Pancreas (tissue), 10 donors: ENCODE data around the gene SLC43A1. TPM values are rescaled to one million over a fixed set of nuclear protein-coding genes. Genes with fewer than 3 reads are reported as not detected.
A peak's percentile ranks its signal among the peaks of the same experiment; 100 is the strongest.

Source experiments
- ATAC-seq, 4 donors: fragments of 200-7000 bp; cut with Tn5 transposase; one replicate each; pipeline versions ENCODE4 v1.8.0 to v1.9.1; 2020; ENCODE audit warnings: mild to moderate bottlenecking in 4 of 4, moderate library complexity in 4 of 4
- DNase-seq, 6 donors: peaks; one replicate each; pipeline ENCODE4 v3.0.0-alpha.2; 2020
- FAIRE-seq: peaks from 2 replicates; lab custom pipeline; 2012; peaks lifted over from hg19 to GRCh38; lab: Jason Lieb, UNC
- H3K27ac ChIP-seq, 4 donors: fragments of 200-600 bp; sonication (generic); 1 replicate in 3 of 4; 2 replicates in 1 of 4; pipeline versions ENCODE4 v1.5.0 to v1.8.0; 2020
- H3K27me3 ChIP-seq, 4 donors: fragments of 200-600 bp; one replicate each; pipeline ENCODE4 v1.8.0; 2021
- H3K36me3 ChIP-seq, 3 donors: fragments of 200-600 bp; sonication (generic) in 1 of 3; one replicate each; pipeline versions ENCODE4 v1.5.0 to v1.8.0; 2020 to 2021
- H3K4me1 ChIP-seq, 3 donors: fragments of 200-600 bp; one replicate each; pipeline ENCODE4 v1.8.0; 2021
- H3K4me3 ChIP-seq, 4 donors: fragments of 200-600 bp; sonication (generic) in 2 of 4; one replicate each; pipeline versions ENCODE4 v1.5.0 to v1.8.0; 2020 to 2021
- H3K9me3 ChIP-seq, 4 donors: fragments of 200-600 bp; one replicate each; pipeline ENCODE4 v1.8.0; 2021
- CTCF ChIP-seq, 4 donors: fragments of 200-600 bp; sonication (generic) in 3 of 4; IDR thresholded peaks; one replicate each; pipeline versions ENCODE4 v1.5.0 to v1.8.0; 2021; ENCODE audit warnings: antibody characterized with exemption in 4 of 4
- WGBS, 2 donors: extraction: QIAGEN DNeasy Blood & Tissue Kit; methylation state at CpG; one replicate each; pipeline ENCODE4 v1.1.7; 2013; 5-methylcytosine and 5-hydroxymethylcytosine counted together
- intact Hi-C, 3 donors: fragments of 100-400 bp; cut with DNase I; formaldehyde crosslinking; loops; one replicate each; pipeline versions ENCODE4 v1.11.1 to v1.14.2; 2022
- polyA plus RNA-seq, 2 donors: library from polyadenylated mRNA; stranded (reverse); fragments of 200-250 nt; gene quantifications; one replicate each; pipeline ENCODE4 v1.2.3, GENCODE V29; 2013
- total RNA-seq, 6 donors: library from RNA; stranded (reverse); fragmentation: NEBNext Ultra II Directional in 4 of 6; extraction: Animal tissue kit (Norgen Biotek cat#: 25700) in 4 of 6; gene quantifications; one replicate each; pipeline versions ENCODE4 v1.2.1 to v1.2.4, GENCODE V29; 2021 to 2023
- donor health status: healthy with polysubstance abuse.
- donor health status: DM: no; HTN: no; CAD: no; lungs with moderate emphysema.
- donor health status: DM: no; HTN: no; CAD: no.
- donor health status: control.
- donor health status: control.
- donor health status: Bipolar disorder and iron deficiency.
- donor health status: DM: yes; HTN: yes; CAD: no.
- donor health status: DM: no; HTN: no; CAD: no.
- donor health status: DM: no; HTN: no; CAD: no.
- donor health status: DM: yes; HTN: yes; CAD: no.

Gene SLC43A1
- total and polyA plus RNA-seq, 8 donors, result 78.3 to 280 (median 122) TPM

- no peak for TF ChIP-seq CTCF (IDR thresholded peaks at IDR 0.05)
- no peak overlapping the region for H3K27ac ChIP-seq
- no peak for DNase-seq
- no peaks in the 10 kb centered on the region for H3K9me3 ChIP-seq
- 76 to 84% methylated on average over 7 to 9 of the region's 9 CpGs for WGBS, 2 donors
- H3K4me1 ChIP-seq, result peaks cover 11 to 19% (median 17%) of the 10 kb centered on the region in 3 donors
- no peak for ATAC-seq
- no peaks in the 10 kb centered on the region for H3K36me3 ChIP-seq
- intact Hi-C loops, result loop anchor here in 1 of 3 donors (10.0 kb wide), 1 partner anchor 51 kb away; no protein-coding TSS in a partner anchor
- no peaks in the 10 kb centered on the region for H3K27me3 ChIP-seq
- no peak overlapping the region for H3K4me3 ChIP-seq
- no peak for FAIRE-seq
These were observed 41.3 kb downstream of the SLC43A1 start for GRCh38 chr11:57474017-57474802.

GRCh38 chr11:57473285-57473841, 42.1 kb downstream of the SLC43A1 start:
- Histone ChIP-seq H3K27ac (no peak overlapping the region), H3K27me3 (no peaks in the 10 kb centered on the region), H3K36me3 (no peaks in the 10 kb centered on the region), H3K9me3 (no peaks in the 10 kb centered on the region), H3K4me1 (peaks cover 11 to 19% (median 17%) of the 10 kb centered on the region in 3 donors), H3K4me3 (no peak overlapping the region)
- WGBS, 2 donors, result 66 to 68% methylated on average over 6 of the region's 6 CpGs
- ATAC-seq, result no peak
- FAIRE-seq, result no peak
- no peak for TF ChIP-seq CTCF (IDR thresholded peaks at IDR 0.05)
- intact Hi-C loops, result loop anchor here in 1 of 3 donors (10.0 kb wide), 1 partner anchor 51 kb away; no protein-coding TSS in a partner anchor
- DNase-seq, result no peak

- Histone ChIP-seq H3K4me1 (peaks cover 0 to 7% (median 7%) of the 10 kb centered on the region in 3 donors), H3K4me3 (no peak overlapping the region), H3K27ac (no peak overlapping the region), H3K9me3 (no peaks in the 10 kb centered on the region), H3K27me3 (no peaks in the 10 kb centered on the region), H3K36me3 (no peaks in the 10 kb centered on the region)
- 61 to 66% methylated on average over 3 of the region's 3 CpGs for WGBS, 2 donors
- ATAC-seq (peak in 2 of 4 donors; percentile 13 to 25), DNase-seq (peak in 3 of 6 donors; percentile 46 to 73 (median 72)), FAIRE-seq (no peak)
- no peak for TF ChIP-seq CTCF (IDR thresholded peaks at IDR 0.05)
- intact Hi-C loops, result loop anchor here in 1 of 3 donors (10.0 kb wide), 1 partner anchor 53 kb away; no protein-coding TSS in a partner anchor
These were observed 44.0 kb downstream of the SLC43A1 start for GRCh38 chr11:57471496-57471895.

- no peak for TF ChIP-seq CTCF (IDR thresholded peaks at IDR 0.05)
- Histone ChIP-seq H3K4me1 (no peaks in the 10 kb centered on the region), H3K27ac (no peak overlapping the region), H3K4me3 (no peak overlapping the region), H3K9me3 (no peaks in the 10 kb centered on the region), H3K36me3 (no peaks in the 10 kb centered on the region), H3K27me3 (no peaks in the 10 kb centered on the region)
- ATAC-seq, result no peak
- no peak for FAIRE-seq
- no peak for DNase-seq
- intact Hi-C loops, result loop anchor here in 1 of 3 donors (10.0 kb wide), 1 partner anchor 46 kb away; the partner anchor contains the start of gene SLC43A1
- WGBS, 2 donors, result 86 to 88% methylated on average over 5 of the region's 5 CpGs
These were observed 46.2 kb downstream of the SLC43A1 start for GRCh38 chr11:57469268-57469667.
